GM19452 (cell line): ENCODE data around the gene CALD1.
"Not testable (repeated sequence)": the region's sequence is repeated elsewhere in the genome, so short reads cannot be mapped to it uniquely, and the experiment has no call there.

ENCODE experiments used
- ATAC-seq: cut with Tn5 transposase; IDR thresholded peaks from one replicate; pipeline ENCODE4 v1.9.1; 2021; ENCODE audit not compliant: unreplicated experiment

Gene CALD1

GRCh38 chr7:134945691-134946090 is 166.3 kb downstream of the CALD1 start:
- no peak for ATAC-seq

- ATAC-seq = no peak
These were observed 166.8 kb downstream of the CALD1 start for GRCh38 chr7:134946260-134946659.

GRCh38 chr7:134947329-134947728 is 167.9 kb downstream of the CALD1 start:
- no peak for ATAC-seq

- ATAC-seq = no peak
These were observed 168.4 kb downstream of the CALD1 start for GRCh38 chr7:134947831-134948230.

GRCh38 chr7:134948246-134948645 is 168.8 kb downstream of the CALD1 start:
- ATAC-seq = no peak

- no peak for ATAC-seq
These were observed 169.3 kb downstream of the CALD1 start for GRCh38 chr7:134948736-134949135.

- no peak for ATAC-seq
These were observed 169.7 kb downstream of the CALD1 start for GRCh38 chr7:134949171-134949570.

- no peak for ATAC-seq
These were observed 175.0 kb downstream of the CALD1 start for GRCh38 chr7:134954197-134955082.

- ATAC-seq = no peak
These were observed 177.6 kb downstream of the CALD1 start for GRCh38 chr7:134957005-134957404.

- no peak for ATAC-seq
These were observed 180.4 kb downstream of the CALD1 start for GRCh38 chr7:134959810-134960209.

GRCh38 chr7:134962270-134962780 is 182.9 kb downstream of the CALD1 start:
- ATAC-seq = no peak

- ATAC-seq = no peak
These were observed 183.6 kb downstream of the CALD1 start for GRCh38 chr7:134963036-134963435.

GRCh38 chr7:134966691-134967090 is 187.3 kb downstream of the CALD1 start:
- no peak for ATAC-seq

GRCh38 chr7:134968110-134968509 is 188.7 kb downstream of the CALD1 start:
- no peak for ATAC-seq

GRCh38 chr7:134981645-134982044 is 202.2 kb downstream of the CALD1 start:
- not testable (repeated sequence) for ATAC-seq

GRCh38 chr7:134985894-134986362 is 206.5 kb downstream of the CALD1 start:
- peak; percentile 50 for ATAC-seq

- peak; percentile 91 for ATAC-seq
These were observed 207.2 kb downstream of the CALD1 start, which contains the start of gene AGBL3 for GRCh38 chr7:134986363-134987251. Gene AGBL3 (plus strand): TSS chr7:134986508. CDS start chr7:134987934, 1,426 bp downstream.

- no peak for ATAC-seq
These were observed 208.7 kb downstream of the CALD1 start for GRCh38 chr7:134988161-134988560.

- no peak for ATAC-seq
These were observed 212.3 kb downstream of the CALD1 start for GRCh38 chr7:134991469-134992339.

GRCh38 chr7:134992626-134993179 is 213.3 kb downstream of the CALD1 start:
- peak; percentile 74 for ATAC-seq
